ENCODE measurements around the gene DNAH2. TPM values are rescaled to one million over a fixed set of nuclear protein-coding genes. Genes with fewer than 3 reads are reported as not detected.

DNAH2 gene
- total and polyA plus RNA-seq, 2 of the 13 experiments (the other 11 are each of a cell fraction or from before 2014, with no cell fraction given), result not detected

GRCh38 chr17:7841396-7841914 lies 123.9 kb downstream of the DNAH2 start (continued):
- 0 out of 2 replicates have a peak, but pooled peaks have one; percentile 3 for TF ChIP-seq ZBTB7B (CRISPR knock-in tag; IDR thresholded peaks at IDR 0.05)
- no peak for TF ChIP-seq IKZF5 (CRISPR knock-in tag; IDR thresholded peaks at IDR 0.05)
- TF ChIP-seq SKIL (CRISPR knock-in tag; IDR thresholded peaks at IDR 0.05; ENCODE audit: borderline replicate concordance), result peak; percentile 85
- TF ChIP-seq THAP11 (CRISPR knock-in tag; IDR thresholded peaks at IDR 0.05), result peak; percentile 19
- TF ChIP-seq ZNF260 (CRISPR knock-in tag; IDR thresholded peaks at IDR 0.05; ENCODE audit: borderline replicate concordance, low read depth), result no peak
- TF ChIP-seq ZNF138 (CRISPR knock-in tag; IDR thresholded peaks at IDR 0.05; ENCODE audit: low read depth), result no peak
- TF ChIP-seq ZFP62 (CRISPR knock-in tag; IDR thresholded peaks at IDR 0.05), result no peak
- TF ChIP-seq GTF3A (CRISPR knock-in tag; conservative IDR thresholded peaks at IDR 0.05), result no peak
- no peak for TF ChIP-seq ZNF720 (CRISPR knock-in tag; IDR thresholded peaks at IDR 0.05)
- TF ChIP-seq ARID5B (CRISPR knock-in tag; IDR thresholded peaks at IDR 0.05), result 0 out of 2 replicates have a peak, but pooled peaks have one; percentile 26
- no peak for TF ChIP-seq MTA3 (CRISPR knock-in tag; IDR thresholded peaks at IDR 0.05)
- 0 out of 2 replicates have a peak, but pooled peaks have one; percentile 11 for TF ChIP-seq NRL (CRISPR knock-in tag; IDR thresholded peaks at IDR 0.05; ENCODE audit: borderline replicate concordance)
- TF ChIP-seq PBX3 (CRISPR knock-in tag; IDR thresholded peaks at IDR 0.05; ENCODE audit: borderline replicate concordance), result no peak
- no peak for TF ChIP-seq HNRNPLL (IDR thresholded peaks at IDR 0.05; ENCODE audit: low read depth, low read length, poor library complexity, severe bottlenecking)
- TF ChIP-seq TEAD3 (CRISPR knock-in tag; optimal IDR thresholded peaks at IDR 0.05; ENCODE audit: borderline replicate concordance), result peak; percentile 20
- TF ChIP-seq ZNF652 (CRISPR knock-in tag; IDR thresholded peaks at IDR 0.05; ENCODE audit: borderline replicate concordance, low read depth), result no peak
- TF ChIP-seq ZNF772 (CRISPR knock-in tag; IDR thresholded peaks at IDR 0.05), result peak; percentile 25; the same call in 1 of the 2 replicates
- TF ChIP-seq ZNF317 (CRISPR knock-in tag; IDR thresholded peaks at IDR 0.05), result 0 out of 2 replicates have a peak, but pooled peaks have one; percentile 19
- no peak for TF ChIP-seq ZBTB33 (CRISPR knock-in tag; IDR thresholded peaks at IDR 0.05)
- no peak for TF ChIP-seq KLF11 (CRISPR knock-in tag; IDR thresholded peaks at IDR 0.05)
